Brain microvascular endothelial cell (primary cell): ENCODE measurements around the gene OPRL1.

Source experiments
- DNase-seq: peaks from one replicate; pipeline ENCODE4 v3.0.0-alpha.2; 2020
- H3K27ac ChIP-seq: fragments of 250-450 bp; sonication (Bioruptor Pico); 2 replicates; pipeline ENCODE4 v1.5.1; 2020; ENCODE audit warnings: mild to moderate bottlenecking, moderate library complexity
- H3K27me3 ChIP-seq: fragments of 250-450 bp; sonication (Bioruptor Pico); replicated peaks from 2 replicates; pipeline ENCODE4 v1.5.1; 2020; ENCODE audit warnings: mild to moderate bottlenecking
- H3K36me3 ChIP-seq: fragments of 250-450 bp; sonication (Bioruptor Pico); replicated peaks from 2 replicates; pipeline ENCODE4 v1.5.1; 2020; ENCODE audit warnings: mild to moderate bottlenecking
- H3K4me3 ChIP-seq: 2 replicates; pipeline ENCODE4 v1.5.1; 2011; ENCODE audit warnings: low read depth, mild to moderate bottlenecking, control low read depth, low read length, moderate library complexity
- CTCF ChIP-seq: IDR thresholded peaks from 2 replicates; pipeline ENCODE4 v1.5.1; 2011; ENCODE audit warnings: low read depth, mild to moderate bottlenecking, moderate library complexity, low read length, control low read depth, inconsistent platforms; ENCODE audit errors: missing control alignments
- in situ Hi-C: cut with HindIII; loops from 2 replicates; pipeline ENCODE4 v1.10.0; 2017; ENCODE audit warnings: low sequenced_read_pairs, low pct_ligation_motif_present

The OPRL1 gene

DNA sequence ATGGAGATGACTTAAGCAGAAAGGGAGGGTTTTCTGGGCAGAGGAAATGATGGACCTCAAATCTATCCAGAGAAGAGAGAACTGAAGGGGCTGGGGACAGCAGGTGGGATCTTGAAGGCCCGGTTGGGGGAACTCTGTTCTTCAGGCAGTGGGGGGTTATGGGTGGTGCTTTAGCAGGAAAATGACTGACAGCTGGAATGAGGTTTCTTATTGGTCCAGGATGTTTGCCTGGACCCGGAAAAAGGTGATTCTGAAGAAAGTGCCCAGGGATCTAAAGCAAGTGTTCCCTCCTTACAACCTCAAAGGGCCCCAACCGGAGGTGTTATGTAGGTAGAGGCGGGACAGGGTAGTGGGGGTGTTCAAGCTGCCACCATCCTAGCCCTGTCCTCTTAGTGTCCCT, 15.6 kb downstream of the OPRL1 start:
- H3K27me3 ChIP-seq: peaks cover 4% of the 10 kb centered on the region
- in situ Hi-C loops: no loop called here
- H3K36me3 ChIP-seq: no peaks in the 10 kb centered on the region
- H3K4me3 ChIP-seq: no peak overlapping the region
- TF ChIP-seq CTCF: no peak
- no peak overlapping the region for H3K27ac ChIP-seq
- no peak for DNase-seq

DNA sequence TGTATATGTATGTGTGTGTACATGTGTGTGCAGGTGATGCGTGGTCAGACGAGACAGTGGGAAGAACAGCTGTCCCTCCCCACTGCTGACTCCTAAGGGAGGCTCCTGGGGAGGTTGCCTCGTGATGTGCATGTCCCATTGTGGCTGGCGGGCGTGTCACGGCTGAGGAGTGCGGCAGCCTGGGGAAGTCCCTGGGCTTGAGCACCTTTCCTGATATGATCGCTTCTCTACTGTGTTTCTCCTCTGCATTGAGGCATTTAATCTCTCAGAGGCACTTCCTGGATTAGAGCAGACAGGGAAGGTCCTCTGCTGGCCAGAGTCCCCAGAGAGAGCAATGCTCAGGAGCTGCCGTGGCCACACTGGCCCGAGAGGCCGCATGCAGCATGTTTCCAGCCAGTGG, 16.0 kb downstream of the OPRL1 start:
- DNase-seq: no peak
- in situ Hi-C loops: no loop called here
- peaks cover 9% of the 10 kb centered on the region for H3K27me3 ChIP-seq
- no peaks in the 10 kb centered on the region for H3K36me3 ChIP-seq
- no peak overlapping the region for H3K4me3 ChIP-seq
- no peak for TF ChIP-seq CTCF
- H3K27ac ChIP-seq: no peak overlapping the region

GRCh38 chr20:64096535-64096934, 16.7 kb downstream of the OPRL1 start:
- no peak overlapping the region for H3K4me3 ChIP-seq
- in situ Hi-C loops: no loop called here
- DNase-seq: no peak
- H3K27ac ChIP-seq: no peak overlapping the region
- H3K36me3 ChIP-seq: no peaks in the 10 kb centered on the region
- H3K27me3 ChIP-seq: peaks cover 15% of the 10 kb centered on the region
- no peak for TF ChIP-seq CTCF

DNA sequence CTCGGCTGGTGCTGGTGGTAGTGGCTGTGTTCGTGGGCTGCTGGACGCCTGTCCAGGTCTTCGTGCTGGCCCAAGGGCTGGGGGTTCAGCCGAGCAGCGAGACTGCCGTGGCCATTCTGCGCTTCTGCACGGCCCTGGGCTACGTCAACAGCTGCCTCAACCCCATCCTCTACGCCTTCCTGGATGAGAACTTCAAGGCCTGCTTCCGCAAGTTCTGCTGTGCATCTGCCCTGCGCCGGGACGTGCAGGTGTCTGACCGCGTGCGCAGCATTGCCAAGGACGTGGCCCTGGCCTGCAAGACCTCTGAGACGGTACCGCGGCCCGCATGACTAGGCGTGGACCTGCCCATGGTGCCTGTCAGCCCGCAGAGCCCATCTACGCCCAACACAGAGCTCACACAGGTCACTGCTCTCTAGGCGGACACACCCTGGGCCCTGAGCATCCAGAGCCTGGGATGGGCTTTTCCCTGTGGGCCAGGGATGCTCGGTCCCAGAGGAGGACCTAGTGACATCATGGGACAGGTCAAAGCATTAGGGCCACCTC, 18.7 kb downstream of the OPRL1 start:
- no peak for TF ChIP-seq CTCF
- Histone ChIP-seq H3K27ac (no peak overlapping the region), H3K36me3 (no peaks in the 10 kb centered on the region), H3K27me3 (peaks cover 31% of the 10 kb centered on the region), H3K4me3 (no peak overlapping the region)
- no peak for DNase-seq
- in situ Hi-C loops: no loop called here

- no peak for DNase-seq
- no peak overlapping the region for H3K27ac ChIP-seq
- TF ChIP-seq CTCF: no peak
- H3K4me3 ChIP-seq: no peak overlapping the region
- in situ Hi-C loops: no loop called here
- H3K27me3 ChIP-seq: peaks cover 31% of the 10 kb centered on the region
- no peaks in the 10 kb centered on the region for H3K36me3 ChIP-seq
Observed at GRCh38 chr20:64099086-64099786, 19.4 kb downstream of the OPRL1 start.
